MCF 10A (cell line): ENCODE results near the gene MAPKBP1. TPM values are rescaled to one million over a fixed set of nuclear protein-coding genes. Genes with fewer than 3 reads are reported as not detected.
"Not testable (repeated sequence)": the region's sequence is repeated elsewhere in the genome, so short reads cannot be mapped to it uniquely, and the experiment has no call there.

ENCODE experiments used
- BruUV-seq: library from RNA; stranded (reverse); fragments of 400-500 nt; replicated peaks from 2 replicates; lab custom pipeline; 2021; lab: Mats Ljungman, UMichigan
- CTCF ChIA-PET: fragments of 300-600 bp; sonication (Branson Sonifier 250); formaldehyde crosslinking; extraction: SDS; loops from one replicate; lab custom pipeline; 2021; ENCODE audit warnings: antibody characterized with exemption, inconsistent platforms; lab: Yijun Ruan, JAX
- POLR2A ChIA-PET: fragments of 300-600, 350-650 bp; sonication (Branson Sonifier 250); formaldehyde crosslinking; extraction: SDS; loops from one replicate; lab custom pipeline; 2020; ENCODE audit warnings: antibody characterized with exemption, inconsistent platforms; lab: Yijun Ruan, JAX
- DNase-seq: peaks from one replicate; pipeline ENCODE4 v3.0.0-alpha.2; 2018; ENCODE audit not compliant: unreplicated experiment
- H3K27ac Mint-ChIP-seq: one replicate; pipeline ENCODE4 v1.8.0; 2022; ENCODE audit warnings: mild to moderate bottlenecking, low read depth, mixed read lengths; ENCODE audit not compliant: unreplicated experiment
- H3K27me3 Mint-ChIP-seq: one replicate; pipeline ENCODE4 v1.8.0; 2022; ENCODE audit warnings: mixed read lengths; ENCODE audit not compliant: insufficient read depth, unreplicated experiment
- H3K36me3 Mint-ChIP-seq: one replicate; pipeline ENCODE4 v1.8.0; 2022; ENCODE audit warnings: mild to moderate bottlenecking, moderate library complexity, mixed read lengths; ENCODE audit not compliant: insufficient read depth, unreplicated experiment
- H3K4me1 Mint-ChIP-seq: one replicate; pipeline ENCODE4 v1.8.0; 2022; ENCODE audit warnings: mixed read lengths; ENCODE audit not compliant: insufficient read depth, unreplicated experiment
- H3K4me3 Mint-ChIP-seq: one replicate; pipeline ENCODE4 v1.8.0; 2022; ENCODE audit warnings: mild to moderate bottlenecking, moderate library complexity, mixed read lengths; ENCODE audit not compliant: unreplicated experiment
- H3K9me3 Mint-ChIP-seq: one replicate; pipeline ENCODE4 v1.8.0; 2022; ENCODE audit warnings: mixed read lengths; ENCODE audit not compliant: unreplicated experiment
- CTCF ChIP-seq: fragments of 200-600 bp; IDR thresholded peaks from one replicate; pipeline ENCODE4 v1.8.0; 2022; ENCODE audit warnings: antibody characterized with exemption, mild to moderate bottlenecking; ENCODE audit not compliant: unreplicated experiment
- intact Hi-C: fragments of 100-400 bp; cut with micrococcal nuclease; formaldehyde crosslinking; loops from 2 replicates; pipeline ENCODE4 v1.14.1; 2022
- total RNA-seq: library from RNA; stranded (reverse); gene quantifications from 2 replicates; pipeline ENCODE4 v1.2.3, GENCODE V29; 2022

MAPKBP1 gene
- total RNA-seq, 1 experiment from 2014 or later: 35.0 TPM

- no TSS peak for BruUV-seq
- no peak for TF ChIP-seq CTCF
- intact Hi-C loops: no loop called here
- no peak for DNase-seq
- Mint-ChIP-seq H3K27ac (no peak overlapping the region), H3K9me3 (no peaks in the 10 kb centered on the region), H3K4me1 (no peaks in the 10 kb centered on the region), H3K36me3 (peaks cover 39% of the 10 kb centered on the region), H3K4me3 (no peak overlapping the region), H3K27me3 (no peaks in the 10 kb centered on the region)
- ChIA-PET POLR2A (interaction anchor here (0.7 kb wide), 1 partner anchor 9 kb away, joined by 4 read pairs; no protein-coding TSS in a partner anchor), CTCF (interaction anchor here (0.5 to 0.7 kb wide), 2 partner anchors 175 to 276 kb away, joined by 3 to 4 read pairs; no protein-coding TSS in a partner anchor)
Observed at GRCh38 chr15:41732483-41732882, 41.8 kb upstream of the MAPKBP1 start.

- intact Hi-C loops: no loop called here
- ChIA-PET CTCF (interaction anchor here (0.6 kb wide), 1 partner anchor 772 kb away, joined by 3 read pairs; no protein-coding TSS in a partner anchor), POLR2A (no interaction called here)
- Mint-ChIP-seq H3K36me3 (peaks cover 39% of the 10 kb centered on the region), H3K4me1 (no peaks in the 10 kb centered on the region), H3K27me3 (no peaks in the 10 kb centered on the region), H3K27ac (no peak overlapping the region), H3K4me3 (no peak overlapping the region), H3K9me3 (no peaks in the 10 kb centered on the region)
- TF ChIP-seq CTCF: no peak
- DNase-seq: no peak
- no TSS peak for BruUV-seq
Observed at GRCh38 chr15:41734079-41734478, 40.2 kb upstream of the MAPKBP1 start.

GRCh38 chr15:41735046-41735445, 39.2 kb upstream of the MAPKBP1 start:
- DNase-seq: no peak
- ChIA-PET POLR2A (interaction anchor here (0.7 kb wide), 1 partner anchor 26 kb away, joined by 3 read pairs; no protein-coding TSS in a partner anchor), CTCF (interaction anchor here (0.6 kb wide), 1 partner anchor 827 kb away, joined by 3 read pairs; no protein-coding TSS in a partner anchor)
- H3K4me1 Mint-ChIP-seq: no peaks in the 10 kb centered on the region
- intact Hi-C loops: no loop called here
- no peak for TF ChIP-seq CTCF
- no peak overlapping the region for H3K27ac Mint-ChIP-seq
- H3K4me3 Mint-ChIP-seq: no peak overlapping the region
- no TSS peak for BruUV-seq
- no peaks in the 10 kb centered on the region for H3K9me3 Mint-ChIP-seq
- H3K27me3 Mint-ChIP-seq: no peaks in the 10 kb centered on the region
- peaks cover 33% of the 10 kb centered on the region for H3K36me3 Mint-ChIP-seq

GRCh38 chr15:41735492-41735891, 38.8 kb upstream of the MAPKBP1 start:
- BruUV-seq, H3K9me3 Mint-ChIP-seq, DNase-seq, POLR2A ChIA-PET, H3K4me1 Mint-ChIP-seq, H3K4me3 Mint-ChIP-seq, H3K27me3 Mint-ChIP-seq, H3K27ac Mint-ChIP-seq, intact Hi-C loops: not testable (repeated sequence)
- peaks cover 31% of the 10 kb centered on the region for H3K36me3 Mint-ChIP-seq
- CTCF ChIA-PET: interaction anchor here (0.6 kb wide), 1 partner anchor 827 kb away, joined by 3 read pairs; no protein-coding TSS in a partner anchor
